ENCODE data around the gene UROC1. TPM values are rescaled to one million over a fixed set of nuclear protein-coding genes. Genes with fewer than 3 reads are reported as not detected.

The UROC1 gene
- total RNA-seq, 1 experiment from 2014 or later, result not detected

DNA sequence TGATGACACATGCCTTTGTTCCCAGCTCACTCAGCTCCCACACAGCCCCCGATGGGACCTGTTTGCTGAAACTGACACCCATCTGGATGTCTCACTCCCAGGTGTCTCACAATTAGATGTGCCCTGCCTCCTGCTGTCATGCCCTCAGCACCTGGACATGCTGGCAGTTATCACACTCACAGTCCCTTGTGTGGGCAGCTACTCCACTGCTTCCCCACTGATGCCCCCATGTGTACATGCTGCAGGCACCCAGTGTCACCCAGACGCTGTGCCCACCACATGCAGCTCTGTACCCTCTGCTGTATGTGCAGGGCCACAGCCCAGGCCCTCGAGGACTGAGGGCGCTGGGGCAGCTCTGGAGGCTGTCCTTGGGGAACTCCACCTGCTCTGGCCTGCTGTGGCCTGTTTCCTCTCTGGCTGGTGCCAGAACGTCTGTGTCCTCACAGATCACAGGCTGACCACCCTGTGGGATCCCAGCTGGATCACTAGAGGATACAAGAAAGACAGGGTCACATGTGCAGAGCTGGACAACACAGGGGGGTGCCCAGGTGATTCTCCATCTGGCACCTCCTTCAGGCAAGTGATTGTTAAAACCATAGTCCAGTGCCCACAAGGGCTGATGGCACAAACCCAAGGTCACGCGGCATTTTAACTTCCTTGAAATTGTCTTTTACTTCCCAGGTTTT, 27.2 kb upstream of the UROC1 start:
- no CpG with 5 or more reads among the region's 7 CpGs for WGBS (ENCODE audit: extremely low coverage, insufficient read length, low lambda C conversion rate)
- H2BK20ac ChIP-seq (ENCODE audit: low read depth, low read length, poor library complexity, severe bottlenecking), result no peak overlapping the region
- TF ChIP-seq, protein P1, sequence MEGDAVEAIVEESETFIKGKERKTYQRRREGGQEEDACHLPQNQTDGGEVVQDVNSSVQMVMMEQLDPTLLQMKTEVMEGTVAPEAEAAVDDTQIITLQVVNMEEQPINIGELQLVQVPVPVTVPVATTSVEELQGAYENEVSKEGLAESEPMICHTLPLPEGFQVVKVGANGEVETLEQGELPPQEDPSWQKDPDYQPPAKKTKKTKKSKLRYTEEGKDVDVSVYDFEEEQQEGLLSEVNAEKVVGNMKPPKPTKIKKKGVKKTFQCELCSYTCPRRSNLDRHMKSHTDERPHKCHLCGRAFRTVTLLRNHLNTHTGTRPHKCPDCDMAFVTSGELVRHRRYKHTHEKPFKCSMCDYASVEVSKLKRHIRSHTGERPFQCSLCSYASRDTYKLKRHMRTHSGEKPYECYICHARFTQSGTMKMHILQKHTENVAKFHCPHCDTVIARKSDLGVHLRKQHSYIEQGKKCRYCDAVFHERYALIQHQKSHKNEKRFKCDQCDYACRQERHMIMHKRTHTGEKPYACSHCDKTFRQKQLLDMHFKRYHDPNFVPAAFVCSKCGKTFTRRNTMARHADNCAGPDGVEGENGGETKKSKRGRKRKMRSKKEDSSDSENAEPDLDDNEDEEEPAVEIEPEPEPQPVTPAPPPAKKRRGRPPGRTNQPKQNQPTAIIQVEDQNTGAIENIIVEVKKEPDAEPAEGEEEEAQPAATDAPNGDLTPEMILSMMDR (conservative IDR thresholded peaks at IDR 0.05), result no peak
- no peak overlapping the region for H3K18ac ChIP-seq (ENCODE audit: insufficient read length, low read depth, low read length)
- peaks cover 11% of the 10 kb centered on the region for H3K27me3 Mint-ChIP-seq (ENCODE audit: low read depth)
- H3K4me1 Mint-ChIP-seq, result peaks cover 23 to 36% of the 10 kb centered on the region in 2 experiments
- no peak overlapping the region for H3K56ac ChIP-seq (ENCODE audit: insufficient read length, low read depth, low read length)
- no peak overlapping the region for H3K14ac ChIP-seq (ENCODE audit: insufficient read depth, low read length)
- peak; percentile 14 for DNase-seq
- no peak overlapping the region for H2BK12ac ChIP-seq (ENCODE audit: insufficient read length, low read depth, low read length)
- no peak overlapping the region for H2BK120ac ChIP-seq (ENCODE audit: low read depth, low read length, poor library complexity, severe bottlenecking)
- no peak overlapping the region for H4K91ac ChIP-seq (ENCODE audit: insufficient read length, low read depth, low read length)
- no peaks in the 10 kb centered on the region for H3K9me3 Mint-ChIP-seq
- no peak overlapping the region for H2BK5ac ChIP-seq (ENCODE audit: insufficient read length, low read length)
- peaks cover 0 to 3% (median 0%) of the 10 kb centered on the region in 3 experiments; a peak in 2 of 7 replicates for H3K36me3 Mint-ChIP-seq (ENCODE audit: insufficient read depth in 1 of 3, low read depth in 3 of 3)
- H3K27ac Mint-ChIP-seq, result peak overlapping the region in 1 of 3 experiments; percentile 67; a peak in 2 of 7 replicates
- H3K4me2 ChIP-seq (ENCODE audit: insufficient read depth, insufficient read length, low read length), result no peak overlapping the region
- no peak overlapping the region for H3K23ac ChIP-seq (ENCODE audit: insufficient read length, low read depth, low read length)
- no peaks in the 10 kb centered on the region for H3K27me3 ChIP-seq (ENCODE audit: insufficient read depth, low read length)
- H2BK15ac ChIP-seq (ENCODE audit: low read depth, low read length), result no peak overlapping the region
- no peak overlapping the region for H3K4me3 Mint-ChIP-seq
- H3K79me1 ChIP-seq (ENCODE audit: insufficient read depth, low read depth, low read length, poor library complexity, severe bottlenecking), result no peaks in the 10 kb centered on the region
- H4K5ac ChIP-seq (ENCODE audit: insufficient read length, low read depth, low read length), result no peak overlapping the region
- no peak overlapping the region for H2AFZ ChIP-seq (ENCODE audit: low read length)
- no peak overlapping the region for H3T11ph ChIP-seq (ENCODE audit: low read length)
- no peaks in the 10 kb centered on the region for H3K79me2 ChIP-seq (ENCODE audit: insufficient read depth, low read length)
- no peaks in the 10 kb centered on the region for H3K9me3 ChIP-seq (ENCODE audit: control insufficient read depth, low read depth, low read length)
- H3K4me1 ChIP-seq (ENCODE audit: insufficient read depth, low read length), result peaks cover 4% of the 10 kb centered on the region; the same call in 1 of the 2 replicates
- no peak overlapping the region for H3K4ac ChIP-seq (ENCODE audit: low read depth, low read length)
- H4K8ac ChIP-seq (replicated peaks; ENCODE audit: insufficient read length, low read depth, low read length), result no peak overlapping the region
- no peak overlapping the region for H3K9ac ChIP-seq (ENCODE audit: extremely low read depth, insufficient read length, low read length)
- no peak overlapping the region for H3K27ac ChIP-seq (ENCODE audit: insufficient read length, low read depth, low read length)
- H2AK5ac ChIP-seq (ENCODE audit: insufficient read length, low read length), result no peak overlapping the region
- no peaks in the 10 kb centered on the region for H3K23me2 ChIP-seq (ENCODE audit: insufficient read length, low read depth, low read length, poor library complexity, severe bottlenecking)
- peaks cover 2% of the 10 kb centered on the region for H4K20me1 ChIP-seq (ENCODE audit: control insufficient read depth, insufficient read depth, insufficient read length)
